A549 (cell line): Measurements from ENCODE around the gene CLCN7.

Experiments used
- MAZ ChIP-seq: fragments of 150-350 bp; IDR thresholded peaks from 2 replicates; pipeline ENCODE4 v1.6.1; 2014; ENCODE audit warnings: antibody characterized with exemption, low read depth, low read length, borderline replicate concordance
- TF ChIP-seq, protein P1 (sequence below): fragments of >200 bp; sonication (Bioruptor Twin); formaldehyde crosslinking; IDR thresholded peaks from 3 replicates; pipeline ENCODE4 v1.5.1; 2016

DNA sequence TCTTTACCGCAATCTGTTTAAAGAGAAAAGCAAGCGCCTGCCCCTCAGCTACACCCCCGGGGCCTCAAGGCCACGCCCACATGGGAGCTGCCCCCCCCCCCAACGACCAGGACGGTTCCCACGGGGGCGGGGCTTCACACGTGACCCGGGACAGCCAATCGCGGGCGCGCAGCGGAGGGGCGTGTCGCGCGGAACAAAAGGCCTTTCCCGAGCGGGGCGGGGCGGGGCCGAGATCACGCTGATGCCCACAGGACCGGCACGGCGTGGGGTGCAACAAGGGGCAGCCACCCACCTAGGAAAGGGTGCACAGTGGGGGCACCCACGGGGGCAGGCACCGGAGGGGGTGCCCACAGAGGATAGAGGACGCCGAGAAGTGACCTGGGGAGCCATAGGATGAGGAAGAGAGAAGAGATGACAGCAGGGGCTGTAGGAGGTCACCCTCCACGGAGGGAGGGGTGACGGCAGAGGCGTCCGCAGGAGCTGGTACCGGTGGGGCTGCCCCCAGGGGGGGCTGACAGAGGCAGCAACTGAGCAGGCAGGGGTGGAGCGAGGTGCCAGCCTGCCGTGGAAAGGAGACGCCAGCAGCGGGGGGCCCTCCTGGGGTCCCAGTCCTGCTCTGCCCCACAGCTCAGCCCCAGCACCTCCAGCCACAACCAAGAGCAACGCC lies 66.5 kb downstream of the CLCN7 start:
- TF ChIP-seq, protein P1, sequence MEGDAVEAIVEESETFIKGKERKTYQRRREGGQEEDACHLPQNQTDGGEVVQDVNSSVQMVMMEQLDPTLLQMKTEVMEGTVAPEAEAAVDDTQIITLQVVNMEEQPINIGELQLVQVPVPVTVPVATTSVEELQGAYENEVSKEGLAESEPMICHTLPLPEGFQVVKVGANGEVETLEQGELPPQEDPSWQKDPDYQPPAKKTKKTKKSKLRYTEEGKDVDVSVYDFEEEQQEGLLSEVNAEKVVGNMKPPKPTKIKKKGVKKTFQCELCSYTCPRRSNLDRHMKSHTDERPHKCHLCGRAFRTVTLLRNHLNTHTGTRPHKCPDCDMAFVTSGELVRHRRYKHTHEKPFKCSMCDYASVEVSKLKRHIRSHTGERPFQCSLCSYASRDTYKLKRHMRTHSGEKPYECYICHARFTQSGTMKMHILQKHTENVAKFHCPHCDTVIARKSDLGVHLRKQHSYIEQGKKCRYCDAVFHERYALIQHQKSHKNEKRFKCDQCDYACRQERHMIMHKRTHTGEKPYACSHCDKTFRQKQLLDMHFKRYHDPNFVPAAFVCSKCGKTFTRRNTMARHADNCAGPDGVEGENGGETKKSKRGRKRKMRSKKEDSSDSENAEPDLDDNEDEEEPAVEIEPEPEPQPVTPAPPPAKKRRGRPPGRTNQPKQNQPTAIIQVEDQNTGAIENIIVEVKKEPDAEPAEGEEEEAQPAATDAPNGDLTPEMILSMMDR: no peak
- TF ChIP-seq MAZ: no peak
